Colonic mucosa (tissue), 4 donors: ENCODE results near the gene UBE3B. TPM values are rescaled to one million over a fixed set of nuclear protein-coding genes. Genes with fewer than 3 reads are reported as not detected.

Experiments used
- DNase-seq: peaks from one replicate; pipeline ENCODE4 v3.0.0-alpha.2; 2020
- H3K27ac ChIP-seq: fragments of 200-600 bp; one replicate; pipeline ENCODE4 v1.8.0; 2021
- H3K27me3 ChIP-seq: fragments of 200-600 bp; one replicate; pipeline ENCODE4 v1.8.0; 2021
- H3K36me3 ChIP-seq: fragments of 200-600 bp; one replicate; pipeline ENCODE4 v1.8.0; 2021
- H3K4me1 ChIP-seq: fragments of 200-600 bp; one replicate; pipeline ENCODE4 v1.8.0; 2021; ENCODE audit warnings: mild to moderate bottlenecking
- H3K4me3 ChIP-seq: fragments of 200-600 bp; one replicate; pipeline ENCODE4 v1.8.0; 2021
- H3K9ac ChIP-seq, 2 donors: one replicate each; pipeline ENCODE4 v1.7.0; 2013; ENCODE audit warnings: control low read depth in 2 of 2, low read depth in 2 of 2, low read length in 2 of 2
- H3K9me3 ChIP-seq: fragments of 200-600 bp; one replicate; pipeline ENCODE4 v1.8.0; 2021
- CTCF ChIP-seq: fragments of 200-600 bp; IDR thresholded peaks from one replicate; pipeline ENCODE4 v1.8.0; 2022; ENCODE audit warnings: antibody characterized with exemption, mild to moderate bottlenecking
- intact Hi-C: fragments of 100-400 bp; cut with DNase I; formaldehyde crosslinking; loops from one replicate; pipeline ENCODE4 v1.14.1; 2022
- total RNA-seq, 2 donors: library from RNA; stranded (reverse); fragmentation: NEBNext Ultra II Directional in 1 of 2; extraction: Animal tissue kit (Norgen Biotek cat#: 25700) in 1 of 2; gene quantifications; one replicate each; pipeline ENCODE4 v1.2.1, GENCODE V29; 2021
- donor health status: healthy.
- donor health status: DM: no; HTN: no; CAD: no.
- donor health status: DM: no; HTN: no; CAD: no.

Gene UBE3B
- total RNA-seq, 2 donors from 2014 or later: 44.6 to 52.0 TPM

- no peak for TF ChIP-seq CTCF
- Histone ChIP-seq H3K9ac (no peak overlapping the region), H3K4me3 (no peak overlapping the region), H3K36me3 (peaks cover 17% of the 10 kb centered on the region), H3K9me3 (no peaks in the 10 kb centered on the region), H3K27ac (no peak overlapping the region), H3K4me1 (no peaks in the 10 kb centered on the region), H3K27me3 (no peaks in the 10 kb centered on the region)
- intact Hi-C loops: no loop called here
- no peak for DNase-seq
Measured at GRCh38 chr12:109579639-109580038, 102.2 kb downstream of the UBE3B start.

- no peak for DNase-seq
- no peak for TF ChIP-seq CTCF
- Histone ChIP-seq H3K27me3 (no peaks in the 10 kb centered on the region), H3K9me3 (no peaks in the 10 kb centered on the region), H3K4me1 (no peaks in the 10 kb centered on the region), H3K9ac (no peak overlapping the region), H3K4me3 (no peak overlapping the region), H3K27ac (no peak overlapping the region), H3K36me3 (peaks cover 17% of the 10 kb centered on the region)
- intact Hi-C loops: no loop called here
Measured at GRCh38 chr12:109580272-109580671, 102.8 kb downstream of the UBE3B start.

DNA sequence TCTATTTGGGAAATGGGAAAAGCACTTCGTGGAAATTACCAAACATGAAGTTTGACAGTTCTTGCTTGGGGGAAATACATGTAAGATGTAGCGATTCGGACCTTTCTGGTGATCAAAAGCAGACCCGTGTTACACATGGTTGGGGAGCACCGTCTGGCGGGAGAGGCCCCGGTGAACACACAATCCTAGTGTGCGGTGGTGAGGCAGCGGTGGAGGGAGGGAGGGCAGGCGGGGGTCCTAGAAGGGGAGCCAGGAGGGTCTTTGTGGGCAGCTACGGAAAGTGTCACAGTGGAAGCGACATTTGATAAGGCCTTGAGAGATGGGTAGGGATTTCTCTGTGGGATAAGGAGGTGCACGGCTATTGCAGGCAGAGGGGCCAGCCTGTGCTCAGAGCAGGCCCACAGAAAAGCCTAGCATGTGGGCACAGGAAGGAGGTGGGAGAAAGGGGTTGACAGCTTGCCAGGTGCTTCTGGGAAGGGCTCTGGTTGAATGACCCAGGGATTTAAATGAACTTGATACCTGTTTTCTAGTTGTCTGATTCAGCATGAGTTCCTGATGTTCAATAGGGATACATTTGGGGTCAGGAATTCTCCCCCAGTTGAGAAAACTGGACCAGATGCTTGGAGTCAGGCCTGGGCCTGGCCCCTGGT, 103.4 kb downstream of the UBE3B start:
- no peak overlapping the region for H3K4me3 ChIP-seq
- no peak overlapping the region for H3K27ac ChIP-seq
- peaks cover 17% of the 10 kb centered on the region for H3K36me3 ChIP-seq
- TF ChIP-seq CTCF: no peak
- H3K9ac ChIP-seq: no peak overlapping the region
- intact Hi-C loops: no loop called here
- DNase-seq: no peak
- H3K27me3 ChIP-seq: no peaks in the 10 kb centered on the region
- H3K4me1 ChIP-seq: no peaks in the 10 kb centered on the region
- no peaks in the 10 kb centered on the region for H3K9me3 ChIP-seq

- Histone ChIP-seq H3K27ac (no peak overlapping the region), H3K9me3 (no peaks in the 10 kb centered on the region), H3K4me1 (no peaks in the 10 kb centered on the region), H3K36me3 (peaks cover 16% of the 10 kb centered on the region), H3K27me3 (no peaks in the 10 kb centered on the region), H3K4me3 (no peak overlapping the region), H3K9ac (no peak overlapping the region)
- no peak for DNase-seq
- intact Hi-C loops: no loop called here
- no peak for TF ChIP-seq CTCF
Measured at GRCh38 chr12:109581334-109581691, 103.9 kb downstream of the UBE3B start.

GRCh38 chr12:109581856-109582255, 104.4 kb downstream of the UBE3B start:
- no peak overlapping the region for H3K4me3 ChIP-seq
- no peak for TF ChIP-seq CTCF
- no peaks in the 10 kb centered on the region for H3K27me3 ChIP-seq
- H3K36me3 ChIP-seq: peaks cover 13% of the 10 kb centered on the region
- H3K27ac ChIP-seq: no peak overlapping the region
- no peak overlapping the region for H3K9ac ChIP-seq
- intact Hi-C loops: no loop called here
- no peaks in the 10 kb centered on the region for H3K4me1 ChIP-seq
- no peak for DNase-seq
- no peaks in the 10 kb centered on the region for H3K9me3 ChIP-seq
